Esophagus muscularis mucosa (tissue), 3 donors: Measurements from ENCODE around the gene ZNF200.

Source experiments
- POLR2A ChIP-seq: fragments of 450-650 bp; IDR thresholded peaks from one replicate; pipeline ENCODE4 v1.6.1; 2017; ENCODE audit warnings: antibody characterized with exemption, moderate library complexity, mild to moderate bottlenecking, low read depth
- POLR2AphosphoS5 ChIP-seq, 2 donors: sonication (generic); formaldehyde crosslinking; IDR thresholded peaks; one replicate each; pipeline ENCODE4 v1.6.1; 2017; ENCODE audit warnings: antibody characterized with exemption in 2 of 2
- TF ChIP-seq, protein P1 (sequence below), 3 experiments: fragments of 200-600 bp in 2 of 3; fragments of 450-650 bp in 1 of 3; sonication (generic) in 2 of 3; IDR thresholded peaks; one replicate each; pipeline ENCODE4 v1.5.1; 2017 to 2019; ENCODE audit warnings: antibody characterized with exemption in 3 of 3, mild to moderate bottlenecking in 2 of 3, moderate library complexity in 1 of 3

DNA sequence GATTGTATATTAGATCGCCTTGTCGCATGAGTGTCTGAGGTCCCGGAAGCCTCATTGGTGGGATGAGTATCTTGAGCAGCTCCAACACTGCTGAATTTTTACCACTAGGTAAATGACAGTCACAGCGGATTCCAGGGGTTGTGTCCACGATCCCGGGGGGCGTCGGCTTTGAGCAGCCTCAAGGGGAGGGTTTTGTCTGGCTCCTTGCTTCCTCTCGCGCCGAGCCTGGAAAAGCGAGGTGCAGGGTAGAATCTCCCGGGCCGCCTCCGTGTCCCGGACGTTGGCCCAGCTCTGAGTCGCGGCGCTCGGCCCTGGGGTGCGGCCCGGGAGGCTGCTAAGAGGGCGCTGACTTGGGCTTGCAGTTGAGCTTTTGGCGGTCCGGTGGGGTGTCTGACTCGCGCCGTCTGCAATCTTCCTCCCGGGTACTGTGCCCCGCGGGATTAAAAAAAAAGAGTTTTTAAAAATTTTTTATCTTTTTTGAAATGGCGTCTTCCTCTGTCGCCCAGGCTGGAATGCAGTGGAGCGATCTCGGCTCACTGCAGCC, 42.4 kb downstream of the ZNF200 start:
- TF ChIP-seq, protein P1, sequence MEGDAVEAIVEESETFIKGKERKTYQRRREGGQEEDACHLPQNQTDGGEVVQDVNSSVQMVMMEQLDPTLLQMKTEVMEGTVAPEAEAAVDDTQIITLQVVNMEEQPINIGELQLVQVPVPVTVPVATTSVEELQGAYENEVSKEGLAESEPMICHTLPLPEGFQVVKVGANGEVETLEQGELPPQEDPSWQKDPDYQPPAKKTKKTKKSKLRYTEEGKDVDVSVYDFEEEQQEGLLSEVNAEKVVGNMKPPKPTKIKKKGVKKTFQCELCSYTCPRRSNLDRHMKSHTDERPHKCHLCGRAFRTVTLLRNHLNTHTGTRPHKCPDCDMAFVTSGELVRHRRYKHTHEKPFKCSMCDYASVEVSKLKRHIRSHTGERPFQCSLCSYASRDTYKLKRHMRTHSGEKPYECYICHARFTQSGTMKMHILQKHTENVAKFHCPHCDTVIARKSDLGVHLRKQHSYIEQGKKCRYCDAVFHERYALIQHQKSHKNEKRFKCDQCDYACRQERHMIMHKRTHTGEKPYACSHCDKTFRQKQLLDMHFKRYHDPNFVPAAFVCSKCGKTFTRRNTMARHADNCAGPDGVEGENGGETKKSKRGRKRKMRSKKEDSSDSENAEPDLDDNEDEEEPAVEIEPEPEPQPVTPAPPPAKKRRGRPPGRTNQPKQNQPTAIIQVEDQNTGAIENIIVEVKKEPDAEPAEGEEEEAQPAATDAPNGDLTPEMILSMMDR (IDR thresholded peaks at IDR 0.05) = no peak
- TF ChIP-seq POLR2A = no peak
- TF ChIP-seq POLR2AphosphoS5 (IDR thresholded peaks at IDR 0.05) = no peak
